Left ventricle myocardium inferior (tissue), 1 donor: ENCODE measurements around the gene MGRN1. TPM values are rescaled to one million over a fixed set of nuclear protein-coding genes. Genes with fewer than 3 reads are reported as not detected.

Experiments used
- DNase-seq: peaks from one replicate; pipeline ENCODE4 v3.0.0-alpha.2; 2020
- H3K27ac ChIP-seq: fragments of 200-600 bp; replicated peaks from 2 replicates; pipeline ENCODE4 v1.8.0; 2021
- H3K27me3 ChIP-seq: fragments of 200-600 bp; 2 replicates; pipeline ENCODE4 v1.8.0; 2021; ENCODE audit warnings: low read depth
- H3K36me3 ChIP-seq: fragments of 200-600 bp; 2 replicates; pipeline ENCODE4 v1.8.0; 2021
- H3K4me1 ChIP-seq: fragments of 200-600 bp; 2 replicates; pipeline ENCODE4 v1.8.0; 2021
- H3K4me3 ChIP-seq: fragments of 200-600 bp; 2 replicates; pipeline ENCODE4 v1.8.0; 2021; ENCODE audit warnings: mild to moderate bottlenecking, moderate library complexity
- H3K9me3 ChIP-seq: fragments of 200-600 bp; replicated peaks from 2 replicates; pipeline ENCODE4 v1.8.0; 2021
- CTCF ChIP-seq: fragments of 200-600 bp; IDR thresholded peaks from 2 replicates; pipeline ENCODE4 v1.8.0; 2021; ENCODE audit warnings: antibody characterized with exemption, mild to moderate bottlenecking, borderline replicate concordance
- intact Hi-C: fragments of 100-400 bp; cut with micrococcal nuclease; formaldehyde crosslinking; loops from one replicate; pipeline ENCODE4 v1.11.0; 2022
- total RNA-seq: library from RNA; stranded (reverse); fragmentation: NEBNext Ultra II Directional; extraction: Animal tissue kit (Norgen Biotek cat#: 25700); gene quantifications from one replicate; pipeline ENCODE4 v1.2.1, GENCODE V29; 2021
- donor health status: DM: no; HTN: yes; CAD: no; lungs with severe emphysema.

MGRN1 gene
- total RNA-seq, 1 donor from 2014 or later = 30.5 TPM

GRCh38 chr16:4604401-4604800, 20.2 kb upstream of the MGRN1 start:
- Histone ChIP-seq H3K27ac (no peak overlapping the region), H3K27me3 (peaks cover 16% of the 10 kb centered on the region), H3K4me3 (no peak overlapping the region), H3K9me3 (no peaks in the 10 kb centered on the region), H3K36me3 (peaks cover 11% of the 10 kb centered on the region), H3K4me1 (peaks cover 4% of the 10 kb centered on the region)
- TF ChIP-seq CTCF = no peak
- intact Hi-C loops = no loop called here
- no peak for DNase-seq

DNA sequence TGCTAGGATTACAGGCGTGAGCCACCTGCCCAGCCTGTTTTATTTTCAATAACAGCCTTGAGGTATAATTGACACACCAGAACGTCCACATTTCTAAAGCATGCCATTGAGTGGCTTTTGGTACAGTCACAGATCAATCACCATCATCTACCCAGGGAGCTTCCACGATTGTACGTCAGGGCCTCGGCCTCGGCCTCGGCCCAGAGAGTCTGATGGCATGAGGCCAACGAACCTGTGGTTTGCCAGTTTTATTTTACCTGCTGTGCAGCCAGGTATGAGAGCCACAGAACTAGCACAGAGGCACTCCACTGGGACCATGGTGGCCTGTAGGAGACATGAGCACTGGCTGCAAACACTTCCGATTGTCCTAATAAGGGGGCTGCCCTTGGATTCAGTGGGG, 18.3 kb upstream of the MGRN1 start:
- no peak for DNase-seq
- H3K4me3 ChIP-seq = no peak overlapping the region
- H3K27ac ChIP-seq = no peak overlapping the region
- peaks cover 15% of the 10 kb centered on the region for H3K4me1 ChIP-seq
- TF ChIP-seq CTCF = no peak
- no peaks in the 10 kb centered on the region for H3K9me3 ChIP-seq
- intact Hi-C loops = no loop called here
- peaks cover 16% of the 10 kb centered on the region for H3K36me3 ChIP-seq
- H3K27me3 ChIP-seq = peaks cover 8% of the 10 kb centered on the region

DNA sequence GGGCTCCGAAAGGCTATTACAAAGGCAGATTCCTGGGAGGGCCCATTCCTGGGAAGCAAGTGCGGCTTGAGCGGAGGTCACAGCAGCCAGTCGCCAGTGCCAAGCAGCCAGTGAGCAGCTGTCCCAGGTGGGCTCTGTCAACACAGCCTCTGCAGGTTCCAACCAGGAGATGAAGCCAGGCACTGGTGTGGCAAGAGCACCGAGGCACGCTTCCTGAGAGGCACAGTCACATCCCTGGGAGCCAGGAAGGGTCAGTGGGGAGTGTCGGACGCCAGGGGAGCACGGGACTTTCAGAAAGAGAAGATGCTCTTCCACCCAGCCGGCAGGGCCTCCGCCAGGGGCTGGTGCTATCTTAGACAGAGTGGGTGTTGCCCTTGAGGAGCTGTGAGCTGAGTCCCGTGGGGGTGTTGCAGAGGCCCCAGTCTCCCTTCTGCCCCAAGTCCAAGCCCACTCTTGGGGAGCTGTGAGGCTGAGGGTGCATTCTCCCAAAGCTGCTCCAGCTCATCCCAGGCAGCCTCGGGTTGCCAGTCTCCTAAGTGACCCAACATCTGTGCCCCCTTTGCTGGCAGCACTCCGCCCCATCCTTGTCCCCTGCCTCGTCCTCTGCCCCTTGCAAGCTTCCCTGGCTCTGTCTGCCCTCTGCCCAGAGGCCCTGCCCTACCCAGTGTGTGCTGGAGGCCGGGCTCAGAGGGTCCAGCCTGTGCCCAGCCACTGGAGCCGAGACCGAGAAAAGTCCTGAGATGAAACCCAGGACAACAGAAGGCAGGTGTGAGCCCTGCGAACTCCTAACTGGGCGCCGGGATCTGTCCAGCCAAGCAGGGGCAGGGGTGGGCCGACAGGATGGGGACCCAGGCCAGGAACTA, 16.6 kb upstream of the MGRN1 start:
- H3K36me3 ChIP-seq = peaks cover 16% of the 10 kb centered on the region
- no peak for DNase-seq
- peaks cover 30% of the 10 kb centered on the region for H3K4me1 ChIP-seq
- H3K27me3 ChIP-seq = no peaks in the 10 kb centered on the region
- no peaks in the 10 kb centered on the region for H3K9me3 ChIP-seq
- no peak overlapping the region for H3K4me3 ChIP-seq
- H3K27ac ChIP-seq = no peak overlapping the region
- no peak for TF ChIP-seq CTCF
- intact Hi-C loops = no loop called here

DNA sequence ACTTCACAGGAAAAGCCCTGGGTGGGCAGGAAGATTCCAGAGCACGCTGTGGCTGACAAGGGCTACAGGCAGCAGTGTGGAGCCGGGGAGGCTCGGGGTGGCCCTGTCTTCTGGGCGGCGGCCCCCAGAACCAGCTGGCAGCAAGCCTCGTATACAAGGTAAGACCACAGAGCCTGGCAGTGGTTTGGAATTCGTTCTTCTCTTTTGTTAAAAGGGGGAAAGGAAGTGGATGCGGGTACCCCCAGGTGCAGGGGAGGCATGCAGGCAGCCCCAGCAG, 16.0 kb upstream of the MGRN1 start:
- peaks cover 16% of the 10 kb centered on the region for H3K36me3 ChIP-seq
- H3K27ac ChIP-seq = no peak overlapping the region
- H3K9me3 ChIP-seq = no peaks in the 10 kb centered on the region
- peaks cover 36% of the 10 kb centered on the region for H3K4me1 ChIP-seq
- TF ChIP-seq CTCF = no peak
- DNase-seq = no peak
- intact Hi-C loops = no loop called here
- H3K27me3 ChIP-seq = no peaks in the 10 kb centered on the region
- no peak overlapping the region for H3K4me3 ChIP-seq

DNA sequence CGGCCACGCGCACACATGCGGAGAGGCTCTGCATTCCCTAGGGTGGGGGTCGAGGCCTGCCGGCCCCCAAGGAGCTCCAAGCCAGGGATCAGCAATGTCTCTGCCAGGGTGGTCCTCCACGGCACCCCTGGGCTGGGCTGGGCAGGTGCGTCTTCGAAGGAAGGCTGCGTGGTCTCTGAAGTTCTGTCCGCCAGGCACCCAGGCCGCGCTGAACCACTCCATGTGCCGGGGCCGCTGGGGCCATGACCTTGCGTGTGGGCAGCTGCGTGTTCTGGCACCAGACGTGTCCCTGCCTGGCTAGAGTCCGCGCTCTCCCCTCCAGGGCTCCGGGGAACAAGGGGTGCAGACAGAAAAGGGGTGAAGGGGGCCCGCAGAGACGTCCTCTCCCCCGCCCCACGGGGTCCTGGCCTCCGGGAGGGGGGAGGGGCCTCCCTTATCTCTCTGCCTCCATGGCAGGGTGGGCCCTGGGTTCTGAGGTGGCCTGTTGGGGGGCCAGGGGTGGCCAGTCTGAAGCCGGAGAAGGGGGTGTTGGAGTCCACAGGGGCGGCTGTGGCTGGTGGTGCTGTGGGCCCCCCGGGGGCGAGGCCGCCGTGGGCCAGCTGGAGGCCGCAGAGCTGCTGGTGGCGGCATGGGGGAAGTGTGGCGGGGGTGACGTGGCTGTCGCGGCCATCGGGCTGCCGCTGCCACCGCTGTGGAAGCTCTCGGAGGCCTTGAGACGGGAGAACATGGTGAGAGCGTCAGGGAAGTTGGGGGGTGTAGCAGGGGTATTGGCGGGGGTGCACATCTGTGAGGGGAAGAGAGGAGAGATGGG, 15.2 kb upstream of the MGRN1 start:
- Histone ChIP-seq H3K36me3 (peaks cover 16% of the 10 kb centered on the region), H3K4me1 (peaks cover 44% of the 10 kb centered on the region), H3K4me3 (no peak overlapping the region), H3K9me3 (no peaks in the 10 kb centered on the region), H3K27ac (no peak overlapping the region), H3K27me3 (no peaks in the 10 kb centered on the region)
- no peak for TF ChIP-seq CTCF
- DNase-seq = no peak
- intact Hi-C loops = loop anchor here (10.0 kb wide), 1 partner anchor 85 kb away; no protein-coding TSS in a partner anchor
